Measurements from ENCODE around the gene GSAP.
A peak's percentile ranks its signal among the peaks of the same experiment; 100 is the strongest.

Gene GSAP

GRCh38 chr7:77329466-77330168, 86.5 kb downstream of the GSAP start:
- Histone ChIP-seq H3K27ac (ENCODE audit: low read depth, low read length) (peak overlapping the region; percentile 15; the same call in 1 of the 2 replicates), H3K4me3 (ENCODE audit: low read depth, low read length) (no peak overlapping the region; the same call in 1 of the 2 replicates), H3K36me3 (ENCODE audit: insufficient read depth, low read length) (no peaks in the 10 kb centered on the region), H3K79me2 (ENCODE audit: control insufficient read depth, insufficient read depth, low read length, unreplicated experiment) (no peaks in the 10 kb centered on the region), H3K27me3 (ENCODE audit: insufficient read depth, low read length) (no peaks in the 10 kb centered on the region), H3K4me1 (ENCODE audit: control insufficient read depth, insufficient read depth, low read length, unreplicated experiment) (peaks cover 59% of the 10 kb centered on the region), H2AFZ (ENCODE audit: low read length, unreplicated experiment) (peak overlapping the region; percentile 24)

GRCh38 chr7:77328669-77329068, 87.5 kb downstream of the GSAP start:
- Histone ChIP-seq H3K36me3 (ENCODE audit: insufficient read depth, low read length) (no peaks in the 10 kb centered on the region), H3K4me3 (ENCODE audit: low read depth, low read length) (peak overlapping the region; percentile 37), H3K4me1 (ENCODE audit: control insufficient read depth, insufficient read depth, low read length, unreplicated experiment) (peaks cover 59% of the 10 kb centered on the region), H3K27me3 (ENCODE audit: insufficient read depth, low read length) (no peaks in the 10 kb centered on the region), H2AFZ (ENCODE audit: low read length, unreplicated experiment) (peak overlapping the region; percentile 14), H3K27ac (ENCODE audit: low read depth, low read length) (peak overlapping the region; percentile 67), H3K79me2 (ENCODE audit: control insufficient read depth, insufficient read depth, low read length, unreplicated experiment) (no peaks in the 10 kb centered on the region)

GRCh38 chr7:77327932-77328628, 88.1 kb downstream of the GSAP start:
- Histone ChIP-seq H3K4me1 (ENCODE audit: control insufficient read depth, insufficient read depth, low read length, unreplicated experiment) (peaks cover 59% of the 10 kb centered on the region), H2AFZ (ENCODE audit: low read length, unreplicated experiment) (peak overlapping the region; percentile 48), H3K79me2 (ENCODE audit: control insufficient read depth, insufficient read depth, low read length, unreplicated experiment) (no peaks in the 10 kb centered on the region), H3K4me3 (ENCODE audit: low read depth, low read length) (peak overlapping the region; percentile 37), H3K27ac (ENCODE audit: low read depth, low read length) (peak overlapping the region; percentile 67), H3K36me3 (ENCODE audit: insufficient read depth, low read length) (no peaks in the 10 kb centered on the region), H3K27me3 (ENCODE audit: insufficient read depth, low read length) (no peaks in the 10 kb centered on the region)

GRCh38 chr7:77327067-77327931, 88.8 kb downstream of the GSAP start:
- no peaks in the 10 kb centered on the region for H3K36me3 ChIP-seq (ENCODE audit: insufficient read depth, low read length)

GRCh38 chr7:77326131-77326530, 90.0 kb downstream of the GSAP start:
- Histone ChIP-seq H3K4me3 (ENCODE audit: low read depth, low read length) (no peak overlapping the region), H3K27ac (ENCODE audit: low read depth, low read length) (peak overlapping the region; percentile 67; the same call in 1 of the 2 replicates), H3K4me1 (ENCODE audit: control insufficient read depth, insufficient read depth, low read length, unreplicated experiment) (peaks cover 52% of the 10 kb centered on the region), H2AFZ (ENCODE audit: low read length, unreplicated experiment) (no peak overlapping the region), H3K27me3 (ENCODE audit: insufficient read depth, low read length) (no peaks in the 10 kb centered on the region), H3K79me2 (ENCODE audit: control insufficient read depth, insufficient read depth, low read length, unreplicated experiment) (no peaks in the 10 kb centered on the region), H3K36me3 (ENCODE audit: insufficient read depth, low read length) (no peaks in the 10 kb centered on the region)

More at GRCh38 chr7:77327067-77327931, 88.8 kb downstream of the GSAP start:
- H3K4me1 ChIP-seq (ENCODE audit: control insufficient read depth, insufficient read depth, low read length, unreplicated experiment), result peaks cover 59% of the 10 kb centered on the region
- H3K4me3 ChIP-seq (ENCODE audit: low read depth, low read length), result no peak overlapping the region; the same call in 1 of the 2 replicates
- no peak overlapping the region for H2AFZ ChIP-seq (ENCODE audit: low read length, unreplicated experiment)
- H3K27me3 ChIP-seq (ENCODE audit: insufficient read depth, low read length), result no peaks in the 10 kb centered on the region
- H3K27ac ChIP-seq (ENCODE audit: low read depth, low read length), result peak overlapping the region; percentile 67; the same call in 1 of the 2 replicates
- H3K79me2 ChIP-seq (ENCODE audit: control insufficient read depth, insufficient read depth, low read length, unreplicated experiment), result no peaks in the 10 kb centered on the region

GRCh38 chr7:77321300-77321699, 94.8 kb downstream of the GSAP start:
- H3K27ac ChIP-seq (ENCODE audit: low read depth, low read length), result no peak overlapping the region

GRCh38 chr7:77320714-77321113, 95.4 kb downstream of the GSAP start:
- Histone ChIP-seq H3K4me3 (ENCODE audit: low read depth, low read length) (no peak overlapping the region), H3K27me3 (ENCODE audit: insufficient read depth, low read length) (no peaks in the 10 kb centered on the region), H3K36me3 (ENCODE audit: insufficient read depth, low read length) (0 out of 2 replicates have a peak, but pooled peaks cover 4% of the 10 kb centered on the region), H3K79me2 (ENCODE audit: control insufficient read depth, insufficient read depth, low read length, unreplicated experiment) (no peaks in the 10 kb centered on the region), H2AFZ (ENCODE audit: low read length, unreplicated experiment) (no peak overlapping the region), H3K27ac (ENCODE audit: low read depth, low read length) (no peak overlapping the region), H3K4me1 (ENCODE audit: control insufficient read depth, insufficient read depth, low read length, unreplicated experiment) (peaks cover 6% of the 10 kb centered on the region)

More at GRCh38 chr7:77321300-77321699, 94.8 kb downstream of the GSAP start:
- Histone ChIP-seq H3K4me1 (ENCODE audit: control insufficient read depth, insufficient read depth, low read length, unreplicated experiment) (peaks cover 12% of the 10 kb centered on the region), H2AFZ (ENCODE audit: low read length, unreplicated experiment) (no peak overlapping the region), H3K79me2 (ENCODE audit: control insufficient read depth, insufficient read depth, low read length, unreplicated experiment) (no peaks in the 10 kb centered on the region), H3K4me3 (ENCODE audit: low read depth, low read length) (no peak overlapping the region), H3K27me3 (ENCODE audit: insufficient read depth, low read length) (no peaks in the 10 kb centered on the region), H3K36me3 (ENCODE audit: insufficient read depth, low read length) (0 out of 2 replicates have a peak, but pooled peaks cover 4% of the 10 kb centered on the region)

- H3K36me3 ChIP-seq (ENCODE audit: insufficient read depth, low read length), result 0 out of 2 replicates have a peak, but pooled peaks cover 4% of the 10 kb centered on the region
- H3K79me2 ChIP-seq (ENCODE audit: control insufficient read depth, insufficient read depth, low read length, unreplicated experiment), result no peaks in the 10 kb centered on the region
- no peaks in the 10 kb centered on the region for H3K27me3 ChIP-seq (ENCODE audit: insufficient read depth, low read length)
These were observed 96.0 kb downstream of the GSAP start for GRCh38 chr7:77320137-77320536.

GRCh38 chr7:77318019-77318418, 98.1 kb downstream of the GSAP start:
- no peak overlapping the region for H3K4me3 ChIP-seq (ENCODE audit: low read depth, low read length)
- no peak overlapping the region for H2AFZ ChIP-seq (ENCODE audit: low read length, unreplicated experiment)
- no peaks in the 10 kb centered on the region for H3K79me2 ChIP-seq (ENCODE audit: control insufficient read depth, insufficient read depth, low read length, unreplicated experiment)
- no peaks in the 10 kb centered on the region for H3K27me3 ChIP-seq (ENCODE audit: insufficient read depth, low read length)
- H3K4me1 ChIP-seq (ENCODE audit: control insufficient read depth, insufficient read depth, low read length, unreplicated experiment), result peaks cover 5% of the 10 kb centered on the region
- 0 out of 2 replicates have a peak, but pooled peaks cover 4% of the 10 kb centered on the region for H3K36me3 ChIP-seq (ENCODE audit: insufficient read depth, low read length)
- no peak overlapping the region for H3K27ac ChIP-seq (ENCODE audit: low read depth, low read length)

More at GRCh38 chr7:77320137-77320536, 96.0 kb downstream of the GSAP start:
- Histone ChIP-seq H3K4me3 (ENCODE audit: low read depth, low read length) (no peak overlapping the region), H3K4me1 (ENCODE audit: control insufficient read depth, insufficient read depth, low read length, unreplicated experiment) (peaks cover 5% of the 10 kb centered on the region), H2AFZ (ENCODE audit: low read length, unreplicated experiment) (no peak overlapping the region), H3K27ac (ENCODE audit: low read depth, low read length) (no peak overlapping the region)
